AG09309 (cell line): Measurements from ENCODE around the gene ZKSCAN5.

Experiments used
- DNase-seq: peaks from one replicate; pipeline ENCODE4 v3.0.0-alpha.2; 2010; ENCODE audit warnings: low read depth
- H3K4me3 ChIP-seq: 2 replicates; pipeline ENCODE4 v1.5.1; 2011; ENCODE audit warnings: mild to moderate bottlenecking, low read depth, low read length, moderate library complexity; ENCODE audit not compliant: control insufficient read depth
- TF ChIP-seq, protein P1 (sequence below): IDR thresholded peaks from 2 replicates; pipeline ENCODE4 v1.5.1; 2011; ENCODE audit warnings: mild to moderate bottlenecking, low read depth, low read length, inconsistent platforms; ENCODE audit not compliant: insufficient read depth, control insufficient read depth; ENCODE audit errors: missing control alignments

The ZKSCAN5 gene

DNA sequence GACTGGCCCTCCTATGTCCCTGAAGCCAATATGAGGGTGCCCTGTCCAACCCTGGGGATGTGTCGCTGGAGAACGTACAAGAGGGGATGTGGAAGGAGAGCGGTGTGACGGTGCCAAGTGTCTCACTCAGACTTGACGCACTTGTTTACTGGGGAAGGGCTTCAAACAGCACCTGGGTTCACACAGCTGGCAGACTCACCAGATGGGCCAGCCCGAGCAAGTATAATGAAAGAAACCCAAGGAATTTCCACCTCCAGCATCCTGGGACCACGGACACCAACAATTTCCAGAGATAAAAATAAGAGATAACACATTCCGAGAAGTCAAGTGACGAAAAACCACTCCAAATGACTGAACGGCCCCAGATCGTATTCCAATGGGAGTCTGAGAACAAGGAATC is 43.8 kb upstream of the ZKSCAN5 start:
- no peak overlapping the region for H3K4me3 ChIP-seq
- TF ChIP-seq, protein P1, sequence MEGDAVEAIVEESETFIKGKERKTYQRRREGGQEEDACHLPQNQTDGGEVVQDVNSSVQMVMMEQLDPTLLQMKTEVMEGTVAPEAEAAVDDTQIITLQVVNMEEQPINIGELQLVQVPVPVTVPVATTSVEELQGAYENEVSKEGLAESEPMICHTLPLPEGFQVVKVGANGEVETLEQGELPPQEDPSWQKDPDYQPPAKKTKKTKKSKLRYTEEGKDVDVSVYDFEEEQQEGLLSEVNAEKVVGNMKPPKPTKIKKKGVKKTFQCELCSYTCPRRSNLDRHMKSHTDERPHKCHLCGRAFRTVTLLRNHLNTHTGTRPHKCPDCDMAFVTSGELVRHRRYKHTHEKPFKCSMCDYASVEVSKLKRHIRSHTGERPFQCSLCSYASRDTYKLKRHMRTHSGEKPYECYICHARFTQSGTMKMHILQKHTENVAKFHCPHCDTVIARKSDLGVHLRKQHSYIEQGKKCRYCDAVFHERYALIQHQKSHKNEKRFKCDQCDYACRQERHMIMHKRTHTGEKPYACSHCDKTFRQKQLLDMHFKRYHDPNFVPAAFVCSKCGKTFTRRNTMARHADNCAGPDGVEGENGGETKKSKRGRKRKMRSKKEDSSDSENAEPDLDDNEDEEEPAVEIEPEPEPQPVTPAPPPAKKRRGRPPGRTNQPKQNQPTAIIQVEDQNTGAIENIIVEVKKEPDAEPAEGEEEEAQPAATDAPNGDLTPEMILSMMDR, result no peak
- no peak for DNase-seq

DNA sequence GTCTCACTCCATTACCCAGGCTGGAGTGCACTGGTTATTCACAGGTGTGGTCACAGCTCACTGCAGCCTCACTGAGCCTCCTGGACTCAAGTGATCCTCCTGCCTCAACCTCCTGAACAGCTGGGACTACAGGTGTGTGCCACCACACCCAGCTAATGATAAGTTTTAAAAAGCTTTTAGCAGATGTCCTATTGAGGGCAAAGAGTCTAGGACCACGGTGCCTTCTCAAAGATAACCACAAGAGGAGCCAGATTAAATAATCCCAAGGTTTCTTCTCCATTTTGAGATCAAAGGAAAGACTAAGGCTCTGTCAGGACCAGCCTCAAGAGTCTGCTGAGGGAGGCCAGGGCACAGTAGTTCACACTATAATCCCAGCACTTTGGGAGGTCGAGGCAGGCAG is 43.2 kb upstream of the ZKSCAN5 start:
- TF ChIP-seq, protein P1, result no peak
- H3K4me3 ChIP-seq, result no peak overlapping the region
- no peak for DNase-seq

GRCh38 chr7:99465421-99465768 is 39.1 kb upstream of the ZKSCAN5 start:
- H3K4me3 ChIP-seq, result peak overlapping the region; percentile 67
- TF ChIP-seq, protein P1, result no peak
- DNase-seq, result no peak

DNA sequence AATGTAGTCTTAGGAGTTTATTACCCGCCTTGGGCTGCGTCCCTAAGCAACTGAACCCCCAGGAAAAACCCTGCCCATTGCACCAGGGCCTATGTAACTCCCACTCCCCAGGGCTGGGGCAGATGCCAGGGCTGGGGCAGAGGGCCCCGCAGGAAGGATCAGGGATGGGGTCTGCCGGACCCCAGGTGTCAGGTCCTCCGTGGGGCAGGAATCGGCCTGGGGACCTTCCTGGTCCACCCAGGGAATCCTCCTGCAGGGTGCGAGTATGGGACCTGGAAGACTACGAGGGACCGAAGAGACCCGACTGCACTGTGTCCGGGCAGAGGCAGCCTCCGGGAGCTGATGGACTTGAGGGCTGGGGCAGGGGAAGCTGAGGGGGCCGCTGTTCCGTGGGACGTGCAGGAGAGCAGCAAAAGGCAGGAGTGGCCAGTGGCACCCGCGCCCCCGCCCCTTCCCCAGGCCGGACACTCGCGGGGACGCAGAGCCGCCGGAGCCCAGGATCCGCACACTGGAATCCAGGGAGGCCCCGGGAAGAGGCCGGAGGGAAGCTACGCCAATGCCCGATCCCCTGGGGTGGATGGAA is 36.0 kb upstream of the ZKSCAN5 start:
- no peak overlapping the region for H3K4me3 ChIP-seq
- no peak for DNase-seq
- TF ChIP-seq, protein P1, result no peak

DNA sequence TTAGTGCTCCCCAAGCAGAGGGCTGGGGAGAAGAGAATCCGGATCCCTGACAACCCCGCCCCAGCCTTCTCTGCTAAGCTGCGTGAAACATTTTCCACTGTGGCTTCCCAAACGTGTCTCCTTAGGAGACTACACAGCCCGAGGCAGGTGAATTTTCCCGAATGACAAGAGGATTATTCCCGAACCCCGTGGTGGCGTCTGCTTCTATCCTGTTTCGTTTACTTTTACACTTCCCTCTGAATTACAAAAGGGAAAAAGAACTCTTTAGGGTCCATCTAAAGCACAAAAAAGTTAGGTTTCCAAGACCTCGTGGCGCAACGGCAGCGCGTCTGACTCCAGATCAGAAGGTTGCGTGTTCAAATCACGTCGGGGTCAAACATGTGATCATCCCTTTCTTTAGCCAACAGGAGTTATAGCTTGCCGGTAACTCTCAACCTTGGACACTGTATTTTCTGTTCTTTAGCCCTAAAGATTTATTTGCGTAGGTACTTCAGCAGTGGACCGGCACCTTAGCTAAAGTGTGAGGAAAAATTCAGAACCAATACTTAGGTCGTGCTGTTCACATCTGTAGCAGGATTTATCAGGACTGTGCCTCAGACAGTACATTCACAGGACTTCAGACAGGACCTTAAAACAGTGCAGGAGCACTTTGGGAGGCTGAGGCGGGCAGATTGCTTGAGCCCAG is 34.9 kb upstream of the ZKSCAN5 start:
- DNase-seq, result no peak
- H3K4me3 ChIP-seq, result no peak overlapping the region
- TF ChIP-seq, protein P1, result no peak

DNA sequence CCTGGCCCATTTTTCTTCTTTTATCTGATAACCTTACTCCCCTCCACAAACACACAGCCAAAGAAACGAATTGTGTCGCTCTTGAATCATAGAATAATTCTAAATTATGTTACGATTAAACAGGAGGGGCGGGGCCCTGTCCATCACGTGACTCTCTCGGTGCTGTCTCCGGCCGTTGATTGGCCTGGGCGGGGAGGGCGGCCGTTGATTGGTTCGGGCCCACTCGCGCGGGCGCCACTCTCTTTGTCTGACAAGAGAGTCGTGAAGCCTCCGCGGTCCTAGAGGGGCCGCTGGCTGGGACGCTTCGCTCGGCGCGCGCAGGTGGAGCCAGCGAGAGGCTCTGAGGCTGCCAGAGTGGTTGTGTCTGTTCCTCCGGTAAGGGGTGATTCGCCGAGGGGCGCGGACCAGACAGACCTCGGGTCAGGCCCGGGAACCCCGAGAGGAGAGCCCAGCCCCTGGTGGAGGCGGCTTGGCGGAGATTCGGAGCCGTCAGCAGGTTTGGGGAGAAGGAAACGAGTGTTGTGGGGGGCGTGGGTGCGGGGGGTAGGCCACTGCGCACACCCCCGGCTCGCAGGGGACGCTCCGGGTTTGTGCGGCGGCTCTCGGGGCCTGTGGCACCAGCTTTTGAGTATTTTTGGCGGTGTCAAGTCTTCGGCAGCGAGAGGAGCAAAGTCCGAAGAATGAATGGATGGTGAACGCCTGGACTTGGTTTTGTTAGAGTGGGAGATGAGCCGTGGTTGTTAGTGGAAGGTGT is 31.7 kb upstream of the ZKSCAN5 start, which contains the start of gene ZNF789:
ZNF789 (plus strand) TSS at position 330 of the 754 bp plus-strand sequence. CDS start 3,567 bp downstream, outside the sequence.
- DNase-seq, result peak; percentile 72
- TF ChIP-seq, protein P1, result no peak

More for the DNA sequence above, 31.7 kb upstream of the ZKSCAN5 start, which contains the start of gene ZNF789:
- H3K4me3 ChIP-seq, result peak within 1 kb of the TSS; percentile 94
